NCI-H2107 treated with DMSO at 0.1 percent for 48 hours (cell line): Measurements from ENCODE around the gene GADD45GIP1.

ENCODE experiments used
- DNase-seq: peaks from one replicate; lab custom pipeline; 2025; ENCODE audit not compliant: unreplicated experiment; lab: John Stamatoyannopoulos, UW

GADD45GIP1 gene

GRCh38 chr19:12913851-12914690, 43.0 kb downstream of the GADD45GIP1 start:
- DNase-seq: peak; percentile 65

- peak; percentile 97 for DNase-seq
Measured at GRCh38 chr19:12913011-12913561, 43.9 kb downstream of the GADD45GIP1 start.

GRCh38 chr19:12912571-12912970, 44.5 kb downstream of the GADD45GIP1 start:
- DNase-seq: peak; percentile 97

GRCh38 chr19:12907166-12907565, 49.9 kb downstream of the GADD45GIP1 start:
- DNase-seq: no peak
